ENCODE measurements around the gene MSMO1. TPM values are rescaled to one million over a fixed set of nuclear protein-coding genes. Genes with fewer than 3 reads are reported as not detected.
"Not testable (repeated sequence)": the region's sequence is repeated elsewhere in the genome, so short reads cannot be mapped to it uniquely, and the experiment has no call there.

Gene MSMO1
- total RNA-seq (2012; rRNA removed), result 82.1 and 226 TPM in 2 replicates

GRCh38 chr4:165327211-165328100, at the start of gene MSMO1:
TSS of gene MSMO1 (plus strand) at chr4:165327669. CDS start at chr4:165333371, 5,702 bp downstream.
- H3K27me3 ChIP-seq (ENCODE audit: control insufficient read depth, insufficient read depth, low read length), result no peaks in the 10 kb centered on the region
- peak within 1 kb of the TSS; percentile 88 for H3K9ac ChIP-seq (ENCODE audit: low read depth, low read length)
- peaks cover 5% of the 10 kb centered on the region for H3K36me3 ChIP-seq (ENCODE audit: insufficient read depth, low read length)
- H3K4me2 ChIP-seq (ENCODE audit: low read length), result peak within 1 kb of the TSS; percentile 90
- peaks cover 47% of the 10 kb centered on the region for H3K4me1 ChIP-seq (ENCODE audit: control insufficient read depth, insufficient read depth, low read length)
- H3K9me3 ChIP-seq (replicated peaks; ENCODE audit: low read length), result no peaks in the 10 kb centered on the region
- H3K4me3 ChIP-seq (ENCODE audit: low read length), result peak within 1 kb of the TSS; percentile 96

- H3K27me3 ChIP-seq (ENCODE audit: control insufficient read depth, insufficient read depth, low read length); H3K36me3 ChIP-seq (ENCODE audit: insufficient read depth, low read length): not testable (repeated sequence)
Observed at GRCh38 chr4:165279531-165279930, 47.9 kb upstream of the MSMO1 start.

DNA sequence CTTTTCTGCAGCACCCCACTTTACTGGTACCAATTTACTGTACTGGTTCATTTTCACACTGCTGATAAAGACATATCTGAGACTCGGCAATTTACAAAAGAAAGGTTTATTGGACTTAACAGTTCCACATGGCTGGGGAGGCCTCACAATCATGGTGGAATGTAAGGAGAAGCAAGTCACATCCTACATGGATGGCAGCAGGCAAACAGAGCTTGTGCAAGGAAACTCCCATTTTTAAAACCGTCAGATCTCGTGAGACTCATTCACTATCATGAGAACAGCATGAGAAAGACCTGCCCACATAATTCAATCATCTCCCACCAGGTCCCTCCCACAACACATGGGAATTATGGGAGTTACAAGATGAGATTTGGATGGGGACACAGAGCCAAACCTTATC, 42.8 kb upstream of the MSMO1 start:
- not testable (repeated sequence) for H3K4me3 ChIP-seq (ENCODE audit: low read length)

More at GRCh38 chr4:165279531-165279930, 47.9 kb upstream of the MSMO1 start:
- not testable (repeated sequence) for H3K4me1 ChIP-seq (ENCODE audit: control insufficient read depth, insufficient read depth, low read length); H3K9me3 ChIP-seq (replicated peaks; ENCODE audit: low read length); H3K4me2 ChIP-seq (ENCODE audit: low read length); H3K4me3 ChIP-seq (ENCODE audit: low read length); H3K9ac ChIP-seq (ENCODE audit: low read depth, low read length)

GRCh38 chr4:165286619-165287340, 40.7 kb upstream of the MSMO1 start:
- not testable (repeated sequence) for H3K9ac ChIP-seq (ENCODE audit: low read depth, low read length); H3K36me3 ChIP-seq (ENCODE audit: insufficient read depth, low read length); H3K4me2 ChIP-seq (ENCODE audit: low read length); H3K9me3 ChIP-seq (replicated peaks; ENCODE audit: low read length); H3K27me3 ChIP-seq (ENCODE audit: control insufficient read depth, insufficient read depth, low read length); H3K4me3 ChIP-seq (ENCODE audit: low read length)
- peaks cover 16% of the 10 kb centered on the region for H3K4me1 ChIP-seq (ENCODE audit: control insufficient read depth, insufficient read depth, low read length)

More for the DNA sequence above, 42.8 kb upstream of the MSMO1 start:
- peaks cover 16% of the 10 kb centered on the region for H3K4me1 ChIP-seq (ENCODE audit: control insufficient read depth, insufficient read depth, low read length)
- not testable (repeated sequence) for H3K36me3 ChIP-seq (ENCODE audit: insufficient read depth, low read length); H3K27me3 ChIP-seq (ENCODE audit: control insufficient read depth, insufficient read depth, low read length); H3K4me2 ChIP-seq (ENCODE audit: low read length); H3K9me3 ChIP-seq (replicated peaks; ENCODE audit: low read length); H3K9ac ChIP-seq (ENCODE audit: low read depth, low read length)

GRCh38 chr4:165288226-165288625, 39.2 kb upstream of the MSMO1 start:
- Histone ChIP-seq H3K9me3 (replicated peaks; ENCODE audit: low read length) (no peaks in the 10 kb centered on the region), H3K36me3 (ENCODE audit: insufficient read depth, low read length) (no peaks in the 10 kb centered on the region), H3K27me3 (ENCODE audit: control insufficient read depth, insufficient read depth, low read length) (no peaks in the 10 kb centered on the region), H3K4me1 (ENCODE audit: control insufficient read depth, insufficient read depth, low read length) (peaks cover 16% of the 10 kb centered on the region), H3K4me2 (ENCODE audit: low read length) (peak overlapping the region; percentile 40), H3K4me3 (ENCODE audit: low read length) (no peak overlapping the region), H3K9ac (ENCODE audit: low read depth, low read length) (no peak overlapping the region)

- Histone ChIP-seq H3K4me1 (ENCODE audit: control insufficient read depth, insufficient read depth, low read length) (peaks cover 16% of the 10 kb centered on the region), H3K9ac (ENCODE audit: low read depth, low read length) (no peak overlapping the region), H3K4me3 (ENCODE audit: low read length) (no peak overlapping the region), H3K36me3 (ENCODE audit: insufficient read depth, low read length) (no peaks in the 10 kb centered on the region), H3K27me3 (ENCODE audit: control insufficient read depth, insufficient read depth, low read length) (no peaks in the 10 kb centered on the region), H3K9me3 (replicated peaks; ENCODE audit: low read length) (no peaks in the 10 kb centered on the region), H3K4me2 (ENCODE audit: low read length) (peak overlapping the region; percentile 40)
Observed at GRCh38 chr4:165288639-165289422, 38.6 kb upstream of the MSMO1 start.

GRCh38 chr4:165289423-165289785, 38.1 kb upstream of the MSMO1 start:
- H3K4me2 ChIP-seq (ENCODE audit: low read length), result no peak overlapping the region
- H3K9me3 ChIP-seq (replicated peaks; ENCODE audit: low read length), result no peaks in the 10 kb centered on the region
- peaks cover 16% of the 10 kb centered on the region for H3K4me1 ChIP-seq (ENCODE audit: control insufficient read depth, insufficient read depth, low read length)
- no peaks in the 10 kb centered on the region for H3K27me3 ChIP-seq (ENCODE audit: control insufficient read depth, insufficient read depth, low read length)
- no peaks in the 10 kb centered on the region for H3K36me3 ChIP-seq (ENCODE audit: insufficient read depth, low read length)
- H3K4me3 ChIP-seq (ENCODE audit: low read length), result no peak overlapping the region
- H3K9ac ChIP-seq (ENCODE audit: low read depth, low read length), result no peak overlapping the region

- no peaks in the 10 kb centered on the region for H3K9me3 ChIP-seq (replicated peaks; ENCODE audit: low read length)
- H3K27me3 ChIP-seq (ENCODE audit: control insufficient read depth, insufficient read depth, low read length), result no peaks in the 10 kb centered on the region
- H3K9ac ChIP-seq (ENCODE audit: low read depth, low read length), result no peak overlapping the region
- H3K4me1 ChIP-seq (ENCODE audit: control insufficient read depth, insufficient read depth, low read length), result peaks cover 15% of the 10 kb centered on the region
- peaks cover 5% of the 10 kb centered on the region for H3K36me3 ChIP-seq (ENCODE audit: insufficient read depth, low read length)
- no peak overlapping the region for H3K4me3 ChIP-seq (ENCODE audit: low read length)
- no peak overlapping the region for H3K4me2 ChIP-seq (ENCODE audit: low read length)
Observed at GRCh38 chr4:165293061-165293460, 34.4 kb upstream of the MSMO1 start.

DNA sequence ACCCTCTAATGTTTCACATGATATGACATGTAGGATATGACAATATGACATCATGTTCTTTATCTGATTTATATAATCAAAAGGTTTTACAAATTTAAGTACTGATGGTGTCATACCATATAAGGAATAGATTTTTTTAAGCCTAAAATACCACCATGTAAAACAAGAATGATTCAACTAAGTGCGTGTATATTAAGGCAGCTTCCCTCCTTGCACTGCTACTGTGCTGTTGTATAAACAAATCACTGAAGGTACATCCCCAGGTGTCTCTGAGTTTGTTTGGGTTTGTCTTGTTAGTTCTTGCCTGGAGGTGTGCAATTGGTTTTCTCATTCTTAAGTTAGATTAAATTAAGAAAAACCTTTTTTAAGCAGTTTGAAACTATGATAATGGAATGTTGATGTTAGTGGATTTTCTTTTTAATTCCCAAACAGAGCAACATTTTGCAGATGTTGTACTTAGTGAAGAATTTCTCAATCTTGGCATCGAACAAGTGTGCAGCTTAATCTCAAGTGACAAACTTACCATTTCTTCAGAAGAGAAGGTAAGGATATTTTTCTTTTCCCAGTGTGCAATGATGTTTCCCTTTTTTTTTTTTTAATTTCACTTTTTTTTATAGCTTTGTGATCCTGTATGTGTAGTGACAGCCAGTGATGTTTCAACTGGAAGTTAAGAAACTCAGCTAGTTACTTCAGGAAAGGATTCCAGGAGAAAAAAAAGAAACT, 33.4 kb upstream of the MSMO1 start:
- Histone ChIP-seq H3K4me3 (ENCODE audit: low read length) (no peak overlapping the region), H3K4me2 (ENCODE audit: low read length) (no peak overlapping the region), H3K36me3 (ENCODE audit: insufficient read depth, low read length) (peaks cover 5% of the 10 kb centered on the region), H3K27me3 (ENCODE audit: control insufficient read depth, insufficient read depth, low read length) (no peaks in the 10 kb centered on the region), H3K9me3 (replicated peaks; ENCODE audit: low read length) (no peaks in the 10 kb centered on the region), H3K9ac (ENCODE audit: low read depth, low read length) (no peak overlapping the region), H3K4me1 (ENCODE audit: control insufficient read depth, insufficient read depth, low read length) (peaks cover 6% of the 10 kb centered on the region)

- H3K4me3 ChIP-seq (ENCODE audit: low read length), result no peak overlapping the region
- H3K9ac ChIP-seq (ENCODE audit: low read depth, low read length), result no peak overlapping the region
- no peaks in the 10 kb centered on the region for H3K4me1 ChIP-seq (ENCODE audit: control insufficient read depth, insufficient read depth, low read length)
- H3K9me3 ChIP-seq (replicated peaks; ENCODE audit: low read length), result no peaks in the 10 kb centered on the region
- H3K27me3 ChIP-seq (ENCODE audit: control insufficient read depth, insufficient read depth, low read length), result no peaks in the 10 kb centered on the region
- H3K36me3 ChIP-seq (ENCODE audit: insufficient read depth, low read length), result peaks cover 5% of the 10 kb centered on the region
- H3K4me2 ChIP-seq (ENCODE audit: low read length), result no peak overlapping the region
Observed at GRCh38 chr4:165294907-165295306, 32.6 kb upstream of the MSMO1 start.

GRCh38 chr4:165297626-165298025, 29.8 kb upstream of the MSMO1 start:
- Histone ChIP-seq H3K27me3 (ENCODE audit: control insufficient read depth, insufficient read depth, low read length) (no peaks in the 10 kb centered on the region), H3K9ac (ENCODE audit: low read depth, low read length) (no peak overlapping the region), H3K9me3 (replicated peaks; ENCODE audit: low read length) (no peaks in the 10 kb centered on the region), H3K4me2 (ENCODE audit: low read length) (no peak overlapping the region), H3K36me3 (ENCODE audit: insufficient read depth, low read length) (peaks cover 5% of the 10 kb centered on the region), H3K4me1 (ENCODE audit: control insufficient read depth, insufficient read depth, low read length) (no peaks in the 10 kb centered on the region), H3K4me3 (ENCODE audit: low read length) (no peak overlapping the region)
